B cell (primary cell): Measurements from ENCODE around the gene WDR83. TPM values are rescaled to one million over a fixed set of nuclear protein-coding genes. Genes with fewer than 3 reads are reported as not detected.
"Not testable (repeated sequence)": the region's sequence is repeated elsewhere in the genome, so short reads cannot be mapped to it uniquely, and the experiment has no call there.

Source experiments
- ATAC-seq: fragments of 200-7000 bp; cut with Tn5 transposase; one replicate; pipeline ENCODE4 v1.10.0; 2021; ENCODE audit warnings: low read depth, mild to moderate bottlenecking, moderate number of reproducible peaks, moderate library complexity
- CTCF ChIA-PET: fragments of 350-600 bp; sonication (Branson Sonifier 250); formaldehyde crosslinking; loops from one replicate; lab custom pipeline; 2021; ENCODE audit warnings: antibody characterized with exemption, inconsistent platforms; lab: Charles Lee
- POLR2A ChIA-PET: fragments of 350-600 bp; sonication (Branson Sonifier 250); formaldehyde crosslinking; loops from one replicate; lab custom pipeline; 2021; ENCODE audit warnings: antibody characterized with exemption; lab: Charles Lee
- DNase-seq: peaks from one replicate; pipeline ENCODE4 v3.0.0; 2013
- H2AFZ ChIP-seq: 2 replicates; pipeline ENCODE4 v1.6.1; 2012; ENCODE audit warnings: mild to moderate bottlenecking, low read depth, low read length; ENCODE audit not compliant: insufficient read depth, poor library complexity, severe bottlenecking
- H3K27ac ChIP-seq, 2 donors: 1 replicate in 1 of 2; 2 replicates in 1 of 2; pipeline ENCODE4 v1.5.1; 2012 to 2013; ENCODE audit warnings: low read length in 2 of 2, mild to moderate bottlenecking in 2 of 2, moderate library complexity in 1 of 2
- H3K27me3 ChIP-seq, 4 experiments: fragments of 200-600 bp in 1 of 4; sonication (generic) in 1 of 4; replicated peaks in 1 of 4; 1 replicate in 2 of 4; 2 replicates in 2 of 4; pipeline versions ENCODE4 v1.6.1 to v1.7.0; 2013 to 2016; ENCODE audit warnings: low read length in 3 of 4, mild to moderate bottlenecking in 2 of 4, mixed read lengths in 1 of 4, moderate library complexity in 1 of 4; ENCODE audit not compliant: insufficient read depth in 4 of 4, control insufficient read depth in 3 of 4; ENCODE audit errors: control extremely low read depth in 1 of 4
- H3K36me3 ChIP-seq, 2 experiments: replicated peaks in 1 of 2; 1 replicate in 1 of 2; 2 replicates in 1 of 2; pipeline versions ENCODE4 v1.6.1 to v1.7.1; 2013; ENCODE audit warnings: low read length in 1 of 2; ENCODE audit not compliant: insufficient read depth in 2 of 2, control insufficient read depth in 1 of 2; ENCODE audit errors: control extremely low read depth in 1 of 2, extremely low read depth in 1 of 2
- H3K4me1 ChIP-seq, 2 donors: fragments of 200-600 bp in 1 of 2; sonication (generic) in 1 of 2; 1 replicate in 1 of 2; 2 replicates in 1 of 2; pipeline versions ENCODE4 v1.5.1 to v1.6.1; 2013 to 2017; ENCODE audit warnings: low read length in 2 of 2; ENCODE audit not compliant: control insufficient read depth in 2 of 2, insufficient read depth in 2 of 2
- H3K4me2 ChIP-seq: replicated peaks from 2 replicates; pipeline ENCODE3; 2012; ENCODE audit warnings: mild to moderate bottlenecking, low read depth, low read length; ENCODE audit not compliant: poor library complexity, severe bottlenecking
- H3K4me3 ChIP-seq, 5 experiments: fragments of 200-600 bp in 1 of 5; sonication (generic) in 1 of 5; 1 replicate in 3 of 5; 2 replicates in 2 of 5; pipeline versions ENCODE4 v1.5.1 to v1.7.0; 2011 to 2016; ENCODE audit warnings: low read length in 4 of 5, mild to moderate bottlenecking in 4 of 5, low read depth in 2 of 5, control low read depth in 1 of 5, moderate library complexity in 1 of 5; ENCODE audit not compliant: insufficient read depth in 1 of 5; ENCODE audit errors: control extremely low read depth in 1 of 5, extremely low read depth in 1 of 5
- H3K79me2 ChIP-seq: fragments of 200-600 bp; sonication (generic); one replicate; pipeline ENCODE4 v1.6.0; 2016; ENCODE audit warnings: low read length; ENCODE audit not compliant: control insufficient read depth, insufficient read depth
- H3K9ac ChIP-seq: fragments of 200-600 bp; sonication (generic); 2 replicates; pipeline ENCODE4 v1.6.1; 2017; ENCODE audit warnings: mild to moderate bottlenecking, low read length, moderate library complexity
- H3K9me3 ChIP-seq, 3 donors: one replicate each; pipeline versions ENCODE4 v1.6.1 to v1.7.1; 2013; ENCODE audit warnings: low read length in 2 of 3; ENCODE audit not compliant: control insufficient read depth in 2 of 3, insufficient read depth in 1 of 3; ENCODE audit errors: control extremely low read depth in 1 of 3
- H4K20me1 ChIP-seq: 2 replicates; pipeline ENCODE4 v1.6.0; 2012; ENCODE audit warnings: mild to moderate bottlenecking, low read length; ENCODE audit not compliant: insufficient read depth, control insufficient read depth, poor library complexity, severe bottlenecking
- H3K27ac Mint-ChIP-seq: one replicate; pipeline ENCODE4 v1.8.0; 2021; ENCODE audit warnings: mixed read lengths
- H3K27me3 Mint-ChIP-seq: one replicate; pipeline ENCODE4 v1.8.0; 2021; ENCODE audit warnings: mixed read lengths
- H3K4me1 Mint-ChIP-seq: one replicate; pipeline ENCODE4 v1.8.0; 2021; ENCODE audit warnings: mixed read lengths
- H3K4me3 Mint-ChIP-seq: one replicate; pipeline ENCODE4 v1.8.0; 2021; ENCODE audit warnings: mixed read lengths
- H3K9me3 Mint-ChIP-seq: one replicate; pipeline ENCODE4 v1.8.0; 2022; ENCODE audit warnings: mixed read lengths; ENCODE audit not compliant: insufficient read depth
- CTCF ChIP-seq: fragments of 200-600 bp; IDR thresholded peaks from one replicate; pipeline ENCODE4 v1.8.0; 2022; ENCODE audit warnings: antibody characterized with exemption, mild to moderate bottlenecking
- EZH2 ChIP-seq: IDR thresholded peaks from 2 replicates; pipeline ENCODE4 v1.6.1; 2012; ENCODE audit warnings: borderline replicate concordance, low read depth, mild to moderate bottlenecking, moderate library complexity, low read length; ENCODE audit not compliant: insufficient read depth, poor library complexity, severe bottlenecking
- WGBS: methylation state at CpG from one replicate; pipeline ENCODE4 v1.1.5; 2013; ENCODE audit warnings: missing lambda C conversion rate; ENCODE audit not compliant: insufficient coverage; 5-methylcytosine and 5-hydroxymethylcytosine counted together
- intact Hi-C: fragments of 100-400 bp; cut with micrococcal nuclease; formaldehyde crosslinking; loops from one replicate; pipeline ENCODE4 v1.10.0; 2022
- polyA plus RNA-seq: library from polyadenylated mRNA; depleted of rRNA; stranded (reverse); fragments of >200 nt; gene quantifications from 2 replicates; pipeline ENCODE4 v1.2.3, GENCODE V29; 2012
- total RNA-seq, 2 donors: library from RNA; stranded (reverse); fragments of 120-200 nt in 1 of 2; gene quantifications; 1 replicate in 1 of 2; 2 replicates in 1 of 2; pipeline versions ENCODE4 v1.2.3 to v1.2.4, GENCODE V29; 2013 to 2022

The WDR83 gene
- total and polyA plus RNA-seq, 2 donors (not counting 1 experiment from before 2014, with no cell fraction given): 16.3 to 24.6 TPM

GRCh38 chr19:12696366-12697335 lies 30.0 kb downstream of the WDR83 start, which contains the start of gene FBXW9:
Gene FBXW9 (minus strand): TSS chr19:12696631. CDS start chr19:12696581, 50 bp downstream.
- Histone ChIP-seq H3K4me3 (peak within 1 kb of the TSS; percentile 64 to 88 (median 82)), H3K9ac (peak within 1 kb of the TSS; percentile 79), H3K9me3 (no peaks in the 10 kb centered on the region), H3K27ac (peak within 1 kb of the TSS; percentile 85 to 93), H4K20me1 (no peaks in the 10 kb centered on the region), H3K36me3 (peaks cover 0 to 10% of the 10 kb centered on the region in 2 experiments), H3K79me2 (no peaks in the 10 kb centered on the region), H3K4me2 (peak within 1 kb of the TSS; percentile 99), H3K27me3 (no peaks in the 10 kb centered on the region), H3K4me1 (peaks cover 13 to 17% of the 10 kb centered on the region in 2 donors), H2AFZ (peak within 1 kb of the TSS; percentile 90)
- DNase-seq: peak; percentile 98
- ChIA-PET CTCF (interaction anchor here (0.5 to 3.5 kb wide), 7 partner anchors 16 to 133 kb away, joined by 3 to 16 read pairs (median 6); no protein-coding TSS in a partner anchor), POLR2A (interaction anchor here (0.6 to 2.6 kb wide), 11 partner anchors 15 to 399 kb away, joined by 3 to 13 read pairs (median 4); partner anchors contain the start of genes CALR, DHPS, MAN2B1 and RTBDN)
- Mint-ChIP-seq H3K4me1 (peaks cover 10% of the 10 kb centered on the region), H3K9me3 (no peaks in the 10 kb centered on the region), H3K27ac (peak within 1 kb of the TSS; percentile 98), H3K27me3 (no peaks in the 10 kb centered on the region), H3K4me3 (peak within 1 kb of the TSS; percentile 94)
- 5% methylated on average over 56 of the region's 59 CpGs for WGBS
- intact Hi-C loops: loop anchor here (1.0 to 2.0 kb wide), 5 partner anchors 15 to 1192 kb away; partner anchors contain the start of genes DHPS, GET3, TNPO2 and ZNF653
- peak; percentile 87 for ATAC-seq
- TF ChIP-seq EZH2 (no peak), CTCF (no peak)

GRCh38 chr19:12697425-12697824 lies 30.8 kb downstream of the WDR83 start:
- not testable (repeated sequence) for H2AFZ ChIP-seq, H3K9ac ChIP-seq, ATAC-seq, H3K27me3 Mint-ChIP-seq, H3K4me1 Mint-ChIP-seq, H3K27me3 ChIP-seq, H3K79me2 ChIP-seq, H3K9me3 ChIP-seq, H3K9me3 Mint-ChIP-seq, DNase-seq, H4K20me1 ChIP-seq
- POLR2A ChIA-PET: interaction anchor here (1.0 to 2.6 kb wide), 2 partner anchors 16 to 37 kb away, joined by 3 to 12 read pairs; partner anchors contain the start of gene DHPS
- Histone ChIP-seq H3K4me1 (peaks cover 13 to 17% of the 10 kb centered on the region in 2 donors), H3K27ac (peak overlapping the region; percentile 85 to 93), H3K36me3 (peaks cover 0 to 15% of the 10 kb centered on the region in 2 experiments), H3K4me2 (peak overlapping the region; percentile 99), H3K4me3 (peak overlapping the region in 1 of 5 experiments; percentile 82)
- Mint-ChIP-seq H3K27ac (peak overlapping the region; percentile 50), H3K4me3 (peak overlapping the region; percentile 47)
- 98% methylated on average over 22 of the region's 22 CpGs for WGBS
- CTCF ChIA-PET: interaction anchor here (0.7 to 3.5 kb wide), 2 partner anchors 20 to 43 kb away, joined by 3 to 16 read pairs; no protein-coding TSS in a partner anchor
- intact Hi-C loops: loop anchor here (2.0 kb wide), 1 partner anchor 1193 kb away; the partner anchor contains the start of gene ZNF653
